ENCODE results near the gene TTBK2. TPM values are rescaled to one million over a fixed set of nuclear protein-coding genes. Genes with fewer than 3 reads are reported as not detected.
"Not testable (repeated sequence)": the region's sequence is repeated elsewhere in the genome, so short reads cannot be mapped to it uniquely, and the experiment has no call there.

The TTBK2 gene
- total RNA-seq, 1 donor from 2014 or later: 7.9 TPM

GRCh38 chr15:42782716-42783115 is 137.9 kb downstream of the TTBK2 start:
- Histone ChIP-seq H3K36me3 (ENCODE audit: control insufficient read depth, insufficient read depth, low read length) (peaks cover 2% of the 10 kb centered on the region), H3K4me3 (ENCODE audit: low read depth, low read length) (no peak overlapping the region), H3K27me3 (ENCODE audit: control insufficient read depth, insufficient read depth, low read length) (no peaks in the 10 kb centered on the region)
- DNase-seq (ENCODE audit: low read depth) (no peak), FAIRE-seq (no peak)
- TF ChIP-seq, protein P1, sequence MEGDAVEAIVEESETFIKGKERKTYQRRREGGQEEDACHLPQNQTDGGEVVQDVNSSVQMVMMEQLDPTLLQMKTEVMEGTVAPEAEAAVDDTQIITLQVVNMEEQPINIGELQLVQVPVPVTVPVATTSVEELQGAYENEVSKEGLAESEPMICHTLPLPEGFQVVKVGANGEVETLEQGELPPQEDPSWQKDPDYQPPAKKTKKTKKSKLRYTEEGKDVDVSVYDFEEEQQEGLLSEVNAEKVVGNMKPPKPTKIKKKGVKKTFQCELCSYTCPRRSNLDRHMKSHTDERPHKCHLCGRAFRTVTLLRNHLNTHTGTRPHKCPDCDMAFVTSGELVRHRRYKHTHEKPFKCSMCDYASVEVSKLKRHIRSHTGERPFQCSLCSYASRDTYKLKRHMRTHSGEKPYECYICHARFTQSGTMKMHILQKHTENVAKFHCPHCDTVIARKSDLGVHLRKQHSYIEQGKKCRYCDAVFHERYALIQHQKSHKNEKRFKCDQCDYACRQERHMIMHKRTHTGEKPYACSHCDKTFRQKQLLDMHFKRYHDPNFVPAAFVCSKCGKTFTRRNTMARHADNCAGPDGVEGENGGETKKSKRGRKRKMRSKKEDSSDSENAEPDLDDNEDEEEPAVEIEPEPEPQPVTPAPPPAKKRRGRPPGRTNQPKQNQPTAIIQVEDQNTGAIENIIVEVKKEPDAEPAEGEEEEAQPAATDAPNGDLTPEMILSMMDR (IDR thresholded peaks at IDR 0.05; ENCODE audit: insufficient read depth, low read length, severe bottlenecking): no peak

DNA sequence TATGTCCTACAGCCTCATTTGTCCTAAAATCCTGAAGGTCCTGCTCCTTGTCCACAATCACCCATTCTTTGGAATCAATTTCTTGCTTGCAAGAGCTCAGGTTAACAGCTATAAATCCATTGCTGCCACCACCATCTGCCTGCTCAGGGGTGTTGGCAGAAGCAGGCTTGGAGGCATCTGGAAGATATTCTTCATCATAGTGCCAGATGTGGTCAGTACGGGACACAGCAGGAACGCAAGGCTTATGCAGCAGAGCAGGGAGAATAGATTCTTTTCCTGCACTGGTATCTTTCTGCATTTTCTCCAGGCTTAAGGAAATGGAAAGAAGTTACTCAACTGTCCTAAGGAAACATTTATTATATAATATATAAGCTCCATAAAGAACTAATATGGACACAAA is 145.2 kb downstream of the TTBK2 start:
- FAIRE-seq (no peak), DNase-seq (ENCODE audit: low read depth) (no peak)
- Histone ChIP-seq H3K27me3 (ENCODE audit: control insufficient read depth, insufficient read depth, low read length) (no peaks in the 10 kb centered on the region), H3K36me3 (ENCODE audit: control insufficient read depth, insufficient read depth, low read length) (peaks cover 4% of the 10 kb centered on the region), H3K4me3 (ENCODE audit: low read depth, low read length) (no peak overlapping the region)
- TF ChIP-seq, protein P1 (IDR thresholded peaks at IDR 0.05; ENCODE audit: insufficient read depth, low read length, severe bottlenecking): no peak

DNA sequence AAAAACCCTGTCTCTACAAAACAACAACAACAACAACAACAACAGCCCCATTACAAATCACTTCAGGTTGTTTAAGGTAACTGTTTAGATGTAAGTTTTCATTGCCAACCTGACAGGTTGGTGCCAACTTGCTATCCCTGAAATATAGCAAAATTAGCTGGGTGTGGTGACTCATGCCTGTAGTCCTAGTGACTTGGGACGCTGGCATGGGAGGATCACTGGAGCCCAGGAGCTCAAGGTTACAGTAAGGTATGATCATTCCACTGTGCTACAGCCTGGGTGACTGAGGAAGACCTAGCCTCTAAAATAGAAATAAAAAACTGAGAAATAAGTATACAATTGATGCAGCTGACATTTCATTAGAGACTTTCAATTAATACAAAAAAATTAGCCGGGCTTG is 147.7 kb downstream of the TTBK2 start:
- no peak for FAIRE-seq
- TF ChIP-seq, protein P1 (IDR thresholded peaks at IDR 0.05; ENCODE audit: insufficient read depth, low read length, severe bottlenecking): no peak
- no peak for DNase-seq (ENCODE audit: low read depth)
- Histone ChIP-seq H3K4me3 (ENCODE audit: low read depth, low read length) (no peak overlapping the region), H3K36me3 (ENCODE audit: control insufficient read depth, insufficient read depth, low read length) (peaks cover 4% of the 10 kb centered on the region), H3K27me3 (ENCODE audit: control insufficient read depth, insufficient read depth, low read length) (no peaks in the 10 kb centered on the region)

DNA sequence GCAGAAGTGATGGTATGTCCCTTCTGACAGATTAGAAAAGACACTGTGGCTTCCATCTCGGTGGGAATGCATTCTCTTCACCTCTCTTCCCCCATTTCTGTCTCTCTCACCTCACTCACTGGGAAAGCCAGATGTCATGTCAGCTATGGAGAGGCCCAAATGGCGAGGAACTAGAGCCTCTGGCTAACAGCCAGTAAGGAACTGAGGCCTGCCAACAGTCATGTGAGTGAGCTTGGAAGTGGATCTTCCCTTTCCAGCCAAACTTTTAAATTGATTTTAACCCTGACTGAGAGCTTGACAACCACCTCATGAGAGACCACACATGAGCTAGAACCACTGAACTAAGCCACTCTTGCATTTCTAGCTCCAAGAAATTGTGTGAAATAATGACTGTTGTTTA is 148.4 kb downstream of the TTBK2 start:
- H3K27me3 ChIP-seq (ENCODE audit: control insufficient read depth, insufficient read depth, low read length): no peaks in the 10 kb centered on the region
- no peak for FAIRE-seq
- TF ChIP-seq, protein P1 (IDR thresholded peaks at IDR 0.05; ENCODE audit: insufficient read depth, low read length, severe bottlenecking): no peak
- peaks cover 4% of the 10 kb centered on the region for H3K36me3 ChIP-seq (ENCODE audit: control insufficient read depth, insufficient read depth, low read length)
- DNase-seq (ENCODE audit: low read depth): no peak
- no peak overlapping the region for H3K4me3 ChIP-seq (ENCODE audit: low read depth, low read length)

DNA sequence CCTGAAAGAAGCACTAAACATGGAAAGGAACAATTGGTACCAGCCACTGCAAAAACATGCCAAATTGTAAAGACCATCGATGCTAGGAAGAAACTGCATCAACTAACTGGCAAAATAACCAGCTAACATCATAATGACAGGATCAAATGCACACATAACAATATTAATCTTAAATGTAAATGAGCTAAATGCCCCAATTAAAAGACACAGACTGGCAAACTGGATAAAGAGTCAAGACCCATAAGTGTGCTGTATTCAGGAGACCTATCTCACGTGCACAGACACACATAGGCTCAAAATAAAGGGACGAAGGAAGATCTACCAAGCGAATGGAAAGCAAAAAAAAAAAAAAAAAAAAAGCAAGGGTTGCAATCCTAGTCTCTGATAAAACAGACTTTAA is 154.5 kb downstream of the TTBK2 start:
- not testable (repeated sequence) for H3K27me3 ChIP-seq (ENCODE audit: control insufficient read depth, insufficient read depth, low read length); DNase-seq (ENCODE audit: low read depth); H3K4me3 ChIP-seq (ENCODE audit: low read depth, low read length); H3K36me3 ChIP-seq (ENCODE audit: control insufficient read depth, insufficient read depth, low read length); FAIRE-seq

- DNase-seq (ENCODE audit: low read depth); H3K36me3 ChIP-seq (ENCODE audit: control insufficient read depth, insufficient read depth, low read length); H3K27me3 ChIP-seq (ENCODE audit: control insufficient read depth, insufficient read depth, low read length); H3K4me3 ChIP-seq (ENCODE audit: low read depth, low read length); FAIRE-seq: not testable (repeated sequence)
Observed at GRCh38 chr15:42764154-42764731, 156.3 kb downstream of the TTBK2 start.

DNA sequence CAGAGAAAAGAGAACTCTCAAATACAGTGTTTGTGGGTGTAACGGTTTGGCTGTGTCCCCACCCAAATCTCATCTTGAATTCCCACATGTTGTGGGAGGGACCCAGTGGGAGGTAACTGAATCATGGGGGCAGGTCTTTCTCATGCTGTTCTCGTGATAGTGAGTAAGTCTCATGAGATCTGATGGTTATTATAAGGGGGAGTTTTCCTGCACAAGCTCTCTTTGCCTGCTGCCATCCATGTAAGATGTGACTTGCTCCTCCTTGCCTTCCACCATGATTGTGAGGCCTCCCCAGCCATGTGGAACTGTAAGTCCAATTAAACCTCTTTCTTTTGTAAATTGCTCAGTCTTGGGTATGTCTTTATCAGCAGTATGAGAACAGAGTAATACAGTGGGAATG is 158.8 kb downstream of the TTBK2 start:
- not testable (repeated sequence) for H3K36me3 ChIP-seq (ENCODE audit: control insufficient read depth, insufficient read depth, low read length); DNase-seq (ENCODE audit: low read depth); H3K4me3 ChIP-seq (ENCODE audit: low read depth, low read length); H3K27me3 ChIP-seq (ENCODE audit: control insufficient read depth, insufficient read depth, low read length); FAIRE-seq
